ENCODE data around the gene LSM14B.

GRCh38 chr20:62170536-62170935 is 48.3 kb downstream of the LSM14B start:
- no peak for TF ChIP-seq EZH2 (IDR thresholded peaks at IDR 0.05; ENCODE audit: borderline replicate concordance, low read length)
- TF ChIP-seq, protein P1, sequence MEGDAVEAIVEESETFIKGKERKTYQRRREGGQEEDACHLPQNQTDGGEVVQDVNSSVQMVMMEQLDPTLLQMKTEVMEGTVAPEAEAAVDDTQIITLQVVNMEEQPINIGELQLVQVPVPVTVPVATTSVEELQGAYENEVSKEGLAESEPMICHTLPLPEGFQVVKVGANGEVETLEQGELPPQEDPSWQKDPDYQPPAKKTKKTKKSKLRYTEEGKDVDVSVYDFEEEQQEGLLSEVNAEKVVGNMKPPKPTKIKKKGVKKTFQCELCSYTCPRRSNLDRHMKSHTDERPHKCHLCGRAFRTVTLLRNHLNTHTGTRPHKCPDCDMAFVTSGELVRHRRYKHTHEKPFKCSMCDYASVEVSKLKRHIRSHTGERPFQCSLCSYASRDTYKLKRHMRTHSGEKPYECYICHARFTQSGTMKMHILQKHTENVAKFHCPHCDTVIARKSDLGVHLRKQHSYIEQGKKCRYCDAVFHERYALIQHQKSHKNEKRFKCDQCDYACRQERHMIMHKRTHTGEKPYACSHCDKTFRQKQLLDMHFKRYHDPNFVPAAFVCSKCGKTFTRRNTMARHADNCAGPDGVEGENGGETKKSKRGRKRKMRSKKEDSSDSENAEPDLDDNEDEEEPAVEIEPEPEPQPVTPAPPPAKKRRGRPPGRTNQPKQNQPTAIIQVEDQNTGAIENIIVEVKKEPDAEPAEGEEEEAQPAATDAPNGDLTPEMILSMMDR (conservative IDR thresholded peaks at IDR 0.05 in 1 of 2, IDR thresholded peaks at IDR 0.05 in 1 of 2; ENCODE audit: extremely low read depth in 1 of 2, insufficient read depth in 1 of 2, low read depth in 1 of 2, low read length in 2 of 2): no peak

Measured in mammary epithelial cell (primary cell).